Activated CD8-positive, alpha-beta memory T cell treated with anti-CD3 and anti-CD28 coated beads, Interleukin-2, amount 10 ng/mL, durations not matched to agents 7 days and 5 days (primary cell): ENCODE results near the gene FNDC3B. TPM values are rescaled to one million over a fixed set of nuclear protein-coding genes. Genes with fewer than 3 reads are reported as not detected.

Experiments used
- ATAC-seq: fragments of 150-1000 bp; cut with Tn5 transposase; one replicate; pipeline ENCODE4 v1.10.0; 2021; ENCODE audit warnings: moderate library complexity
- CTCF ChIA-PET: fragments of 350-600 bp; sonication (Branson Sonifier 250); formaldehyde crosslinking; loops from one replicate; lab custom pipeline; 2021; ENCODE audit warnings: antibody characterized with exemption; lab: Charles Lee
- DNase-seq: peaks from one replicate; pipeline ENCODE4 v3.0.0-alpha.2; 2020
- H3K27ac Mint-ChIP-seq: one replicate; pipeline ENCODE4 v1.8.0; 2021; ENCODE audit warnings: mild to moderate bottlenecking, mixed read lengths
- H3K27me3 Mint-ChIP-seq: one replicate; pipeline ENCODE4 v1.8.0; 2021; ENCODE audit warnings: mixed read lengths
- H3K36me3 Mint-ChIP-seq: one replicate; pipeline ENCODE4 v1.8.0; 2021; ENCODE audit warnings: mild to moderate bottlenecking, mixed read lengths
- H3K4me1 Mint-ChIP-seq: one replicate; pipeline ENCODE4 v1.8.0; 2021; ENCODE audit warnings: mixed read lengths
- H3K4me3 Mint-ChIP-seq: one replicate; pipeline ENCODE4 v1.8.0; 2021; ENCODE audit warnings: mild to moderate bottlenecking, moderate library complexity, mixed read lengths
- H3K9me3 Mint-ChIP-seq: one replicate; pipeline ENCODE4 v1.8.0; 2022; ENCODE audit warnings: low read depth, mixed read lengths
- total RNA-seq, 2 experiments: library from RNA; stranded (reverse); gene quantifications; one replicate each; pipeline ENCODE4 v1.2.3, GENCODE V29; 2021

FNDC3B gene
- total RNA-seq, 2 experiments from 2014 or later: 25.4 to 31.1 TPM

- Mint-ChIP-seq H3K36me3 (peaks cover 21% of the 10 kb centered on the region), H3K9me3 (no peaks in the 10 kb centered on the region), H3K4me3 (no peak overlapping the region), H3K27ac (no peak overlapping the region), H3K27me3 (no peaks in the 10 kb centered on the region), H3K4me1 (peaks cover 12% of the 10 kb centered on the region)
- CTCF ChIA-PET: no interaction called here
- no peak for DNase-seq
- no peak for ATAC-seq
Observed at GRCh38 chr3:172256101-172256734, 216.8 kb downstream of the FNDC3B start.

GRCh38 chr3:172257648-172258400 lies 218.4 kb downstream of the FNDC3B start:
- DNase-seq: no peak
- no peak overlapping the region for H3K27ac Mint-ChIP-seq
- H3K4me1 Mint-ChIP-seq: peaks cover 12% of the 10 kb centered on the region
- no peak overlapping the region for H3K4me3 Mint-ChIP-seq
- CTCF ChIA-PET: no interaction called here
- H3K9me3 Mint-ChIP-seq: no peaks in the 10 kb centered on the region
- peaks cover 23% of the 10 kb centered on the region for H3K36me3 Mint-ChIP-seq
- no peak for ATAC-seq
- H3K27me3 Mint-ChIP-seq: no peaks in the 10 kb centered on the region

GRCh38 chr3:172258624-172259023 lies 219.2 kb downstream of the FNDC3B start:
- Mint-ChIP-seq H3K4me3 (no peak overlapping the region), H3K27me3 (no peaks in the 10 kb centered on the region), H3K36me3 (peaks cover 20% of the 10 kb centered on the region), H3K9me3 (no peaks in the 10 kb centered on the region), H3K4me1 (peaks cover 12% of the 10 kb centered on the region), H3K27ac (no peak overlapping the region)
- CTCF ChIA-PET: no interaction called here
- DNase-seq: no peak
- ATAC-seq: no peak

GRCh38 chr3:172259111-172259541 lies 219.7 kb downstream of the FNDC3B start:
- CTCF ChIA-PET: no interaction called here
- Mint-ChIP-seq H3K36me3 (peaks cover 20% of the 10 kb centered on the region), H3K27ac (no peak overlapping the region), H3K4me1 (peaks cover 12% of the 10 kb centered on the region), H3K27me3 (no peaks in the 10 kb centered on the region), H3K4me3 (no peak overlapping the region), H3K9me3 (no peaks in the 10 kb centered on the region)
- ATAC-seq: no peak
- DNase-seq: no peak

- Mint-ChIP-seq H3K36me3 (peaks cover 20% of the 10 kb centered on the region), H3K9me3 (no peaks in the 10 kb centered on the region), H3K4me3 (no peak overlapping the region), H3K27me3 (no peaks in the 10 kb centered on the region), H3K4me1 (peaks cover 9% of the 10 kb centered on the region), H3K27ac (no peak overlapping the region)
- CTCF ChIA-PET: no interaction called here
- no peak for ATAC-seq
- DNase-seq: no peak
Observed at GRCh38 chr3:172259726-172260248, 220.4 kb downstream of the FNDC3B start.

- CTCF ChIA-PET: no interaction called here
- no peak for ATAC-seq
- Mint-ChIP-seq H3K4me1 (peaks cover 9% of the 10 kb centered on the region), H3K9me3 (no peaks in the 10 kb centered on the region), H3K27me3 (no peaks in the 10 kb centered on the region), H3K36me3 (peaks cover 19% of the 10 kb centered on the region), H3K4me3 (no peak overlapping the region), H3K27ac (no peak overlapping the region)
- no peak for DNase-seq
Observed at GRCh38 chr3:172260381-172260780, 221.0 kb downstream of the FNDC3B start.

- ATAC-seq: no peak
- CTCF ChIA-PET: no interaction called here
- H3K36me3 Mint-ChIP-seq: peaks cover 18% of the 10 kb centered on the region
- H3K4me3 Mint-ChIP-seq: no peak overlapping the region
- no peaks in the 10 kb centered on the region for H3K27me3 Mint-ChIP-seq
- no peaks in the 10 kb centered on the region for H3K9me3 Mint-ChIP-seq
- H3K4me1 Mint-ChIP-seq: peaks cover 9% of the 10 kb centered on the region
- no peak for DNase-seq
- H3K27ac Mint-ChIP-seq: no peak overlapping the region
Observed at GRCh38 chr3:172261054-172261453, 221.7 kb downstream of the FNDC3B start.

- H3K27me3 Mint-ChIP-seq: no peaks in the 10 kb centered on the region
- no peak overlapping the region for H3K4me3 Mint-ChIP-seq
- no peaks in the 10 kb centered on the region for H3K9me3 Mint-ChIP-seq
- H3K4me1 Mint-ChIP-seq: peaks cover 9% of the 10 kb centered on the region
- H3K36me3 Mint-ChIP-seq: peaks cover 14% of the 10 kb centered on the region
- DNase-seq (no peak), ATAC-seq (no peak)
- CTCF ChIA-PET: interaction anchor here (1.2 kb wide), 1 partner anchor 69 kb away, joined by 3 read pairs; no protein-coding TSS in a partner anchor
- H3K27ac Mint-ChIP-seq: no peak overlapping the region
Observed at GRCh38 chr3:172262991-172263608, 223.7 kb downstream of the FNDC3B start.

- no peaks in the 10 kb centered on the region for H3K27me3 Mint-ChIP-seq
- no peak overlapping the region for H3K4me3 Mint-ChIP-seq
- peaks cover 9% of the 10 kb centered on the region for H3K4me1 Mint-ChIP-seq
- ATAC-seq: no peak
- H3K36me3 Mint-ChIP-seq: peaks cover 11% of the 10 kb centered on the region
- no peak for DNase-seq
- no peak overlapping the region for H3K27ac Mint-ChIP-seq
- H3K9me3 Mint-ChIP-seq: no peaks in the 10 kb centered on the region
- CTCF ChIA-PET: interaction anchor here (1.2 kb wide), 1 partner anchor 68 kb away, joined by 3 read pairs; no protein-coding TSS in a partner anchor
Observed at GRCh38 chr3:172263781-172264486, 224.6 kb downstream of the FNDC3B start.

- Mint-ChIP-seq H3K4me3 (no peak overlapping the region), H3K27ac (no peak overlapping the region), H3K4me1 (no peaks in the 10 kb centered on the region), H3K27me3 (no peaks in the 10 kb centered on the region), H3K9me3 (no peaks in the 10 kb centered on the region), H3K36me3 (peaks cover 15% of the 10 kb centered on the region)
- ATAC-seq: no peak
- no peak for DNase-seq
- CTCF ChIA-PET: no interaction called here
Observed at GRCh38 chr3:172266103-172266502, 226.7 kb downstream of the FNDC3B start.

GRCh38 chr3:172268425-172268824 lies 229.0 kb downstream of the FNDC3B start:
- Mint-ChIP-seq H3K9me3 (no peaks in the 10 kb centered on the region), H3K27me3 (no peaks in the 10 kb centered on the region), H3K4me1 (no peaks in the 10 kb centered on the region), H3K4me3 (no peak overlapping the region), H3K27ac (no peak overlapping the region), H3K36me3 (peaks cover 8% of the 10 kb centered on the region)
- CTCF ChIA-PET: no interaction called here
- ATAC-seq (no peak), DNase-seq (no peak)

- ATAC-seq: no peak
- no peak for DNase-seq
- Mint-ChIP-seq H3K4me1 (no peaks in the 10 kb centered on the region), H3K36me3 (peaks cover 8% of the 10 kb centered on the region), H3K4me3 (no peak overlapping the region), H3K27ac (no peak overlapping the region), H3K9me3 (no peaks in the 10 kb centered on the region), H3K27me3 (no peaks in the 10 kb centered on the region)
- CTCF ChIA-PET: no interaction called here
Observed at GRCh38 chr3:172268868-172269267, 229.5 kb downstream of the FNDC3B start.

GRCh38 chr3:172270557-172271166 lies 231.3 kb downstream of the FNDC3B start:
- H3K4me3 Mint-ChIP-seq: no peak overlapping the region
- H3K9me3 Mint-ChIP-seq: no peaks in the 10 kb centered on the region
- H3K4me1 Mint-ChIP-seq: no peaks in the 10 kb centered on the region
- peaks cover 8% of the 10 kb centered on the region for H3K36me3 Mint-ChIP-seq
- no peaks in the 10 kb centered on the region for H3K27me3 Mint-ChIP-seq
- CTCF ChIA-PET: no interaction called here
- H3K27ac Mint-ChIP-seq: no peak overlapping the region
- no peak for DNase-seq
- no peak for ATAC-seq
